Lower lobe of right lung (tissue), 2 donors: ENCODE results near the gene TSR2. TPM values are rescaled to one million over a fixed set of nuclear protein-coding genes. Genes with fewer than 3 reads are reported as not detected.
A peak's percentile ranks its signal among the peaks of the same experiment; 100 is the strongest.

Experiments used
- ATAC-seq, 2 donors: fragments of 200-7000 bp; cut with Tn5 transposase; one replicate each; pipeline ENCODE4 v1.9.1; 2020 to 2022; ENCODE audit warnings: mild to moderate bottlenecking in 2 of 2, moderate library complexity in 2 of 2
- DNase-seq: peaks from one replicate; pipeline ENCODE4 v3.0.0-alpha.2; 2020
- H3K27ac ChIP-seq: fragments of 200-600 bp; one replicate; pipeline ENCODE4 v1.8.0; 2022
- H3K27me3 ChIP-seq: fragments of 200-600 bp; one replicate; pipeline ENCODE4 v1.8.0; 2022; ENCODE audit warnings: low read depth
- H3K36me3 ChIP-seq: fragments of 200-600 bp; one replicate; pipeline ENCODE4 v1.8.0; 2022; ENCODE audit warnings: mild to moderate bottlenecking
- H3K4me1 ChIP-seq: fragments of 200-600 bp; one replicate; pipeline ENCODE4 v1.8.0; 2022
- H3K4me3 ChIP-seq: fragments of 200-600 bp; one replicate; pipeline ENCODE4 v1.8.0; 2022; ENCODE audit warnings: mild to moderate bottlenecking
- H3K9me3 ChIP-seq: fragments of 200-600 bp; one replicate; pipeline ENCODE4 v1.8.0; 2022
- CTCF ChIP-seq: fragments of 200-600 bp; IDR thresholded peaks from one replicate; pipeline ENCODE4 v1.8.0; 2022; ENCODE audit warnings: antibody characterized with exemption, mild to moderate bottlenecking
- intact Hi-C: fragments of 100-400 bp; cut with DNase I; formaldehyde crosslinking; loops from one replicate; pipeline ENCODE4 v1.11.0; 2022
- long read RNA-seq: library from polyadenylated mRNA; unstranded; transcript quantifications from one replicate; pipeline ENCODE4 v2.0.0, GENCODE V29; 2021
- total RNA-seq: library from RNA; stranded (reverse); fragmentation: NEBNext Ultra II Directional; extraction: Animal tissue kit (Norgen Biotek cat#: 25700); gene quantifications from one replicate; pipeline ENCODE4 v1.2.1, GENCODE V29; 2021
- donor health status: DM: no; HTN: yes; CAD: no; lungs with severe emphysema.

TSR2 gene
- 38.5 TPM for total RNA-seq
- long read RNA-seq, transcript TSR2-201 (5 exons, 1,534 nt) = major isoform, 89 of 105 reads
- long read RNA-seq, partial matches to known transcripts = 4 of 105 reads
- long read RNA-seq, other reads (novel, unspliced or antisense) = 12 of 105 reads

GRCh38 chrX:54439960-54440871 is at the start of gene TSR2:
TSS of gene TSR2 (plus strand) at chrX:54440404. CDS start at chrX:54440422, 18 bp downstream.
- ATAC-seq (peak; percentile 99 to 100), DNase-seq (peak; percentile 84)
- no peak for TF ChIP-seq CTCF
- no peaks in the 10 kb centered on the region for H3K27me3 ChIP-seq
- intact Hi-C loops = no loop called here
- no peaks in the 10 kb centered on the region for H3K9me3 ChIP-seq
- peaks cover 15% of the 10 kb centered on the region for H3K4me1 ChIP-seq
- peak within 1 kb of the TSS; percentile 68 for H3K27ac ChIP-seq
- peak within 1 kb of the TSS; percentile 87 for H3K4me3 ChIP-seq
- peaks cover 17% of the 10 kb centered on the region for H3K36me3 ChIP-seq

DNA sequence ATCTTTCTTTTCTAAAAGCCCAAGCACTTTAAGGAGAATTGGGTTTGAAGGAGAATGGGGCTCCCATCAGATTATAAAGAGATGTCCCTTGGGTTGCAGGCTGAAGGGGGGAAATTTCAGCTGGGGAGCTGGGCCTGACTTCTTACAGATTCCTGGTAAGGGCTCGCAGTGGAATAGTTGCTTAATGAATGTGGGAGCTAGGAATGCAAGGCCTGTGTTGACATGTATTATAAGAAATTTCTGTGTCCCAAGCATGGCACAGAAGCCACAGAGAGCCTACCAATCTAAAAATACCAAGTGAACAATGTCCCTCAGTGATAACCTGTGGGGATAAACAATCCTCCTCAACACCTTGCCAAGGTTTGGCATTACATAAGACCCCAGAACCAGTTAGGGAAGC is 43.1 kb upstream of the TSR2 start:
- Histone ChIP-seq H3K27ac (no peak overlapping the region), H3K9me3 (no peaks in the 10 kb centered on the region), H3K4me1 (no peaks in the 10 kb centered on the region), H3K27me3 (no peaks in the 10 kb centered on the region), H3K4me3 (no peak overlapping the region), H3K36me3 (no peaks in the 10 kb centered on the region)
- no peak for DNase-seq
- ATAC-seq = no peak
- intact Hi-C loops = no loop called here
- TF ChIP-seq CTCF = no peak

- H3K4me3 ChIP-seq = no peak overlapping the region
- intact Hi-C loops = no loop called here
- no peaks in the 10 kb centered on the region for H3K9me3 ChIP-seq
- DNase-seq (no peak), ATAC-seq (no peak)
- H3K27ac ChIP-seq = no peak overlapping the region
- H3K27me3 ChIP-seq = no peaks in the 10 kb centered on the region
- H3K4me1 ChIP-seq = no peaks in the 10 kb centered on the region
- no peak for TF ChIP-seq CTCF
- H3K36me3 ChIP-seq = no peaks in the 10 kb centered on the region
These were observed 32.9 kb upstream of the TSR2 start for GRCh38 chrX:54407266-54407665.

DNA sequence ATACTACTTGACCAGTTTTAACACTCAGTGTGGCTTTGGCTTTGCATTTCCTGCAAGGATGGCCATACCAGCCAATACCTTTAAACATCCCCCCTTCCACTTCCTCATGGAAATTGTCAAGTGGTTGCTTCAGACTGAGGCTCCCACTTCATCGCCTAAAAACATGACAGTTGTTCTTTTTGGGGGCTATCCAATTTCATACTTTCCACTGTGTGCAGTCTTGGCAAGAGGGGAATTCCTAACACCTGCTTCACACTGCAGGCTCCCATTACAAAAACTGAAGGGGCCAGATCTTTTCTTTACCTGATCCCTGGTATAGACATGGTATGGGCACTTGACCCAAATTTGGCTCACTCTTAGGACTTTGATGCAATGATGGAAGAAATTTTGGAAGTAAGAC is 28.5 kb upstream of the TSR2 start:
- ATAC-seq (no peak), DNase-seq (no peak)
- no peak overlapping the region for H3K4me3 ChIP-seq
- H3K36me3 ChIP-seq = no peaks in the 10 kb centered on the region
- no peaks in the 10 kb centered on the region for H3K27me3 ChIP-seq
- TF ChIP-seq CTCF = no peak
- H3K9me3 ChIP-seq = no peaks in the 10 kb centered on the region
- no peaks in the 10 kb centered on the region for H3K4me1 ChIP-seq
- intact Hi-C loops = no loop called here
- no peak overlapping the region for H3K27ac ChIP-seq

GRCh38 chrX:54413753-54414152 is 26.5 kb upstream of the TSR2 start:
- no peak for DNase-seq
- intact Hi-C loops = no loop called here
- no peak for TF ChIP-seq CTCF

More at GRCh38 chrX:54413753-54414152, 26.5 kb upstream of the TSR2 start:
- no peaks in the 10 kb centered on the region for H3K36me3 ChIP-seq
- H3K4me1 ChIP-seq = no peaks in the 10 kb centered on the region
- no peak for ATAC-seq
- no peaks in the 10 kb centered on the region for H3K27me3 ChIP-seq
- H3K4me3 ChIP-seq = no peak overlapping the region
- no peaks in the 10 kb centered on the region for H3K9me3 ChIP-seq
- no peak overlapping the region for H3K27ac ChIP-seq
